WTC11 (cell line): Measurements from ENCODE around the gene SMARCD3. TPM values are rescaled to one million over a fixed set of nuclear protein-coding genes. Genes with fewer than 3 reads are reported as not detected.

Source experiments
- ATAC-seq: fragments of 200-7000 bp; cut with Tn5 transposase; 2 replicates; pipeline ENCODE4 v1.10.0; 2021; ENCODE audit warnings: mild to moderate bottlenecking, moderate library complexity
- CTCF ChIA-PET: fragments of 300-600 bp; sonication (Branson Sonifier 250); formaldehyde crosslinking; loops from one replicate; lab custom pipeline; 2021; ENCODE audit warnings: antibody characterized with exemption; lab: Charles Lee
- POLR2A ChIA-PET: fragments of 350-600 bp; sonication (Branson Sonifier 250); formaldehyde crosslinking; loops from one replicate; lab custom pipeline; 2021; ENCODE audit warnings: antibody characterized with exemption; lab: Charles Lee
- DNase-seq: peaks from one replicate; pipeline ENCODE4 v3.0.0; 2021; ENCODE audit warnings: low spot score
- H3K27ac Mint-ChIP-seq: 2 replicates; pipeline ENCODE4 v1.8.0; 2021; ENCODE audit warnings: mixed read lengths
- H3K27me3 Mint-ChIP-seq: 2 replicates; pipeline ENCODE4 v1.8.0; 2021; ENCODE audit warnings: low read depth, mild to moderate bottlenecking, moderate library complexity, mixed read lengths
- H3K36me3 Mint-ChIP-seq: 2 replicates; pipeline ENCODE4 v1.8.0; 2021; ENCODE audit warnings: mixed read lengths
- H3K4me1 Mint-ChIP-seq: 2 replicates; pipeline ENCODE4 v1.8.0; 2022; ENCODE audit warnings: mixed read lengths
- H3K4me3 Mint-ChIP-seq: 2 replicates; pipeline ENCODE4 v1.8.0; 2021; ENCODE audit warnings: mild to moderate bottlenecking, moderate library complexity, mixed read lengths
- H3K9me3 Mint-ChIP-seq: 2 replicates; pipeline ENCODE4 v1.8.0; 2021; ENCODE audit warnings: mixed read lengths
- ATF1 ChIP-seq: sonication (generic); formaldehyde crosslinking; IDR thresholded peaks from 2 replicates; pipeline ENCODE4 v1.8.1; 2023; ENCODE audit warnings: mild to moderate bottlenecking, moderate library complexity, missing genetic modification reagents
- CBFB ChIP-seq: sonication (generic); formaldehyde crosslinking; IDR thresholded peaks from 2 replicates; pipeline ENCODE4 v1.8.1; 2022; ENCODE audit warnings: mild to moderate bottlenecking, low read depth, missing genetic modification reagents
- CREM ChIP-seq: sonication (generic); formaldehyde crosslinking; IDR thresholded peaks from 2 replicates; pipeline ENCODE4 v1.8.1; 2022; ENCODE audit warnings: mild to moderate bottlenecking, missing genetic modification reagents, moderate library complexity
- ESRRA ChIP-seq: sonication (generic); formaldehyde crosslinking; IDR thresholded peaks from 2 replicates; pipeline ENCODE4 v1.8.1; 2022; ENCODE audit warnings: mild to moderate bottlenecking, missing genetic modification reagents, borderline replicate concordance
- FOXJ3 ChIP-seq: sonication (generic); formaldehyde crosslinking; IDR thresholded peaks from 2 replicates; pipeline ENCODE4 v1.9.0; 2021; ENCODE audit warnings: missing genetic modification reagents, mild to moderate bottlenecking, borderline replicate concordance
- FOXP4 ChIP-seq: sonication (generic); formaldehyde crosslinking; IDR thresholded peaks from 2 replicates; pipeline ENCODE4 v1.8.0; 2022; ENCODE audit warnings: mild to moderate bottlenecking, missing genetic modification reagents
- GABPB1 ChIP-seq: sonication (generic); formaldehyde crosslinking; IDR thresholded peaks from 2 replicates; pipeline ENCODE4 v1.8.1; 2023; ENCODE audit warnings: mild to moderate bottlenecking, missing genetic modification reagents
- KAT7 ChIP-seq: sonication (generic); formaldehyde crosslinking; IDR thresholded peaks from 2 replicates; pipeline ENCODE4 v1.8.1; 2023; ENCODE audit warnings: missing genetic modification reagents, mild to moderate bottlenecking, borderline replicate concordance
- RORB ChIP-seq: fragments of 250-450 bp; sonication (Bioruptor Pico); IDR thresholded peaks from 2 replicates; pipeline ENCODE4 v1.9.0; 2021; ENCODE audit warnings: mild to moderate bottlenecking
- SOX15 ChIP-seq: fragments of 250-450 bp; sonication (Bioruptor Pico); IDR thresholded peaks from 2 replicates; pipeline ENCODE4 v1.9.0; 2021; ENCODE audit warnings: mild to moderate bottlenecking
- TP53 ChIP-seq: sonication (generic); formaldehyde crosslinking; IDR thresholded peaks from 2 replicates; pipeline ENCODE4 v1.8.1; 2023; ENCODE audit warnings: mild to moderate bottlenecking, missing genetic modification reagents
- USF2 ChIP-seq: sonication (generic); formaldehyde crosslinking; IDR thresholded peaks from 2 replicates; pipeline ENCODE4 v1.8.1; 2023; ENCODE audit warnings: mild to moderate bottlenecking, missing genetic modification reagents, moderate library complexity
- ZNF396 ChIP-seq: fragments of 250-450 bp; sonication (Bioruptor Pico); IDR thresholded peaks from 2 replicates; pipeline ENCODE4 v1.8.0; 2021; ENCODE audit warnings: mild to moderate bottlenecking, moderate library complexity, borderline replicate concordance
- total RNA-seq: library from RNA; stranded (reverse); gene quantifications from 3 replicates; pipeline ENCODE4 v1.2.3, GENCODE V29; 2021
- TF ChIP-seq, protein P1 (sequence below): sonication (generic); formaldehyde crosslinking; IDR thresholded peaks from 2 replicates; pipeline ENCODE4 v1.8.1; 2023; ENCODE audit warnings: mild to moderate bottlenecking, missing genetic modification reagents, borderline replicate concordance
- TF ChIP-seq, protein P2 (sequence below): sonication (generic); formaldehyde crosslinking; IDR thresholded peaks from 2 replicates; pipeline ENCODE4 v1.8.1; 2022; ENCODE audit warnings: missing genetic modification reagents, borderline replicate concordance
- TF ChIP-seq, protein P3 (sequence below): sonication (generic); formaldehyde crosslinking; IDR thresholded peaks from 2 replicates; pipeline ENCODE4 v1.8.1; 2022; ENCODE audit warnings: low read depth, mild to moderate bottlenecking, moderate library complexity, missing genetic modification reagents, borderline replicate concordance
- TF ChIP-seq, protein P4 (sequence below): fragments of 250-450 bp; sonication (Bioruptor Pico); IDR thresholded peaks from 2 replicates; pipeline ENCODE4 v1.9.0; 2021; ENCODE audit warnings: mild to moderate bottlenecking
- TF ChIP-seq, protein P5 (sequence below): sonication (generic); formaldehyde crosslinking; IDR thresholded peaks from 2 replicates; pipeline ENCODE4 v1.8.1; 2023; ENCODE audit warnings: mild to moderate bottlenecking, missing genetic modification reagents, moderate library complexity

The SMARCD3 gene
- total RNA-seq, 1 experiment from 2014 or later = 5.9 TPM

- no peak overlapping the region for H3K4me3 Mint-ChIP-seq
- ATAC-seq (no peak), DNase-seq (no peak)
- H3K9me3 Mint-ChIP-seq = peaks cover 4% of the 10 kb centered on the region
- ChIA-PET CTCF (interaction anchor here (0.7 to 1.5 kb wide), 4 partner anchors 11 to 64 kb away, joined by 3 to 4 read pairs (median 4); partner anchors contain the start of gene ABCF2), POLR2A (no interaction called here)
- H3K4me1 Mint-ChIP-seq = no peaks in the 10 kb centered on the region
- no peak for TF ChIP-seq ESRRA (CRISPR knock-in tag)
- TF ChIP-seq, protein P1, sequence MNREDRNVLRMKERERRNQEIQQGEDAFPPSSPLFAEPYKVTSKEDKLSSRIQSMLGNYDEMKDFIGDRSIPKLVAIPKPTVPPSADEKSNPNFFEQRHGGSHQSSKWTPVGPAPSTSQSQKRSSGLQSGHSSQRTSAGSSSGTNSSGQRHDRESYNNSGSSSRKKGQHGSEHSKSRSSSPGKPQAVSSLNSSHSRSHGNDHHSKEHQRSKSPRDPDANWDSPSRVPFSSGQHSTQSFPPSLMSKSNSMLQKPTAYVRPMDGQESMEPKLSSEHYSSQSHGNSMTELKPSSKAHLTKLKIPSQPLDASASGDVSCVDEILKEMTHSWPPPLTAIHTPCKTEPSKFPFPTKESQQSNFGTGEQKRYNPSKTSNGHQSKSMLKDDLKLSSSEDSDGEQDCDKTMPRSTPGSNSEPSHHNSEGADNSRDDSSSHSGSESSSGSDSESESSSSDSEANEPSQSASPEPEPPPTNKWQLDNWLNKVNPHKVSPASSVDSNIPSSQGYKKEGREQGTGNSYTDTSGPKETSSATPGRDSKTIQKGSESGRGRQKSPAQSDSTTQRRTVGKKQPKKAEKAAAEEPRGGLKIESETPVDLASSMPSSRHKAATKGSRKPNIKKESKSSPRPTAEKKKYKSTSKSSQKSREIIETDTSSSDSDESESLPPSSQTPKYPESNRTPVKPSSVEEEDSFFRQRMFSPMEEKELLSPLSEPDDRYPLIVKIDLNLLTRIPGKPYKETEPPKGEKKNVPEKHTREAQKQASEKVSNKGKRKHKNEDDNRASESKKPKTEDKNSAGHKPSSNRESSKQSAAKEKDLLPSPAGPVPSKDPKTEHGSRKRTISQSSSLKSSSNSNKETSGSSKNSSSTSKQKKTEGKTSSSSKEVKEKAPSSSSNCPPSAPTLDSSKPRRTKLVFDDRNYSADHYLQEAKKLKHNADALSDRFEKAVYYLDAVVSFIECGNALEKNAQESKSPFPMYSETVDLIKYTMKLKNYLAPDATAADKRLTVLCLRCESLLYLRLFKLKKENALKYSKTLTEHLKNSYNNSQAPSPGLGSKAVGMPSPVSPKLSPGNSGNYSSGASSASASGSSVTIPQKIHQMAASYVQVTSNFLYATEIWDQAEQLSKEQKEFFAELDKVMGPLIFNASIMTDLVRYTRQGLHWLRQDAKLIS (CRISPR knock-in tag) = no peak
- no peak for TF ChIP-seq SOX15 (CRISPR knock-in tag)
- TF ChIP-seq CBFB = no peak
- no peak for TF ChIP-seq ATF1 (CRISPR knock-in tag)
- TF ChIP-seq KAT7 (CRISPR knock-in tag) = no peak
- TF ChIP-seq CREM (CRISPR knock-in tag) = no peak
- no peak for TF ChIP-seq TP53 (CRISPR knock-in tag)
- no peak overlapping the region for H3K27ac Mint-ChIP-seq
- H3K27me3 Mint-ChIP-seq = peaks cover 16% of the 10 kb centered on the region
- H3K36me3 Mint-ChIP-seq = 0 out of 2 replicates have a peak, but pooled peaks cover under 1% of the 10 kb centered on the region
Measured at GRCh38 chr7:151291206-151291605, 42.7 kb upstream of the SMARCD3 start.

DNA sequence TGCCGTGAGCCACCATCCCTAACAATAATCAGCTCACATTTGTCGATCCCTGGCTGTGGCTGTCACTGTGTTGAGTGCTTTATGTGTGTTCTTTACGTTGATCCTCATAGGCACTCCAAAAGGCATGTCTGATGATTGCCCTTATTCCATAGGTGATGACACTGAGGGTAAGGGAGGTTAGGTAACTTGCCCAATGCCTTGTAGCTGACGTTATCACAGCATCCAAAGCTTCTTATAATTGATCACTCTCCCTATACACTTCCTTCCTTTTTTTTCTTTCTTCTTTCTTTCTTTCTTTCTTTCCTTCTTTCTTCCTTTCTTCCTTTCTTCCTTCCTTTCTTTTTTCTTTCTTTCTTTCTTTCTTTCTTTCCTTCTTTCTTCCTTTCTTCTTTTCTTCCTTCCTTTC lies 41.9 kb upstream of the SMARCD3 start:
- Mint-ChIP-seq H3K36me3 (no peaks in the 10 kb centered on the region), H3K27me3 (peaks cover 17% of the 10 kb centered on the region), H3K4me1 (no peaks in the 10 kb centered on the region)
- TF ChIP-seq FOXP4 (CRISPR knock-in tag) (no peak), TP53 (CRISPR knock-in tag) (no peak), RORB (CRISPR knock-in tag) (no peak)
- TF ChIP-seq, protein P2, sequence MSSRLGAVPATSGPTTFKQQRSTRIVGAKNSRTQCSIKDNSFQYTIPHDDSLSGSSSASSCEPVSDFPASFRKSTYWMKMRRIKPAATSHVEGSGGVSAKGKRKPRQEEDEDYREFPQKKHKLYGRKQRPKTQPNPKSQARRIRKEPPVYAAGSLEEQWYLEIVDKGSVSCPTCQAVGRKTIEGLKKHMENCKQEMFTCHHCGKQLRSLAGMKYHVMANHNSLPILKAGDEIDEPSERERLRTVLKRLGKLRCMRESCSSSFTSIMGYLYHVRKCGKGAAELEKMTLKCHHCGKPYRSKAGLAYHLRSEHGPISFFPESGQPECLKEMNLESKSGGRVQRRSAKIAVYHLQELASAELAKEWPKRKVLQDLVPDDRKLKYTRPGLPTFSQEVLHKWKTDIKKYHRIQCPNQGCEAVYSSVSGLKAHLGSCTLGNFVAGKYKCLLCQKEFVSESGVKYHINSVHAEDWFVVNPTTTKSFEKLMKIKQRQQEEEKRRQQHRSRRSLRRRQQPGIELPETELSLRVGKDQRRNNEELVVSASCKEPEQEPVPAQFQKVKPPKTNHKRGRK = 0 out of 2 replicates have a peak, but pooled peaks have one; percentile 39
- TF ChIP-seq, protein P3, sequence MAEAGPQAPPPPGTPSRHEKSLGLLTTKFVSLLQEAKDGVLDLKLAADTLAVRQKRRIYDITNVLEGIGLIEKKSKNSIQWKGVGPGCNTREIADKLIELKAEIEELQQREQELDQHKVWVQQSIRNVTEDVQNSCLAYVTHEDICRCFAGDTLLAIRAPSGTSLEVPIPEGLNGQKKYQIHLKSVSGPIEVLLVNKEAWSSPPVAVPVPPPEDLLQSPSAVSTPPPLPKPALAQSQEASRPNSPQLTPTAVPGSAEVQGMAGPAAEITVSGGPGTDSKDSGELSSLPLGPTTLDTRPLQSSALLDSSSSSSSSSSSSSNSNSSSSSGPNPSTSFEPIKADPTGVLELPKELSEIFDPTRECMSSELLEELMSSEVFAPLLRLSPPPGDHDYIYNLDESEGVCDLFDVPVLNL (CRISPR knock-in tag) = no peak
- TF ChIP-seq, all 79 proteins: peak for 1
- H3K4me3 Mint-ChIP-seq = no peak overlapping the region
- POLR2A ChIA-PET = no interaction called here
- DNase-seq (no peak), ATAC-seq (no peak)
- no peak overlapping the region for H3K27ac Mint-ChIP-seq
- H3K9me3 Mint-ChIP-seq = no peaks in the 10 kb centered on the region; the same call in 1 of the 2 replicates
- CTCF ChIA-PET = interaction anchor here (1.0 to 1.4 kb wide), 2 partner anchors 40 to 44 kb away, joined by 3 to 4 read pairs; no protein-coding TSS in a partner anchor

DNA sequence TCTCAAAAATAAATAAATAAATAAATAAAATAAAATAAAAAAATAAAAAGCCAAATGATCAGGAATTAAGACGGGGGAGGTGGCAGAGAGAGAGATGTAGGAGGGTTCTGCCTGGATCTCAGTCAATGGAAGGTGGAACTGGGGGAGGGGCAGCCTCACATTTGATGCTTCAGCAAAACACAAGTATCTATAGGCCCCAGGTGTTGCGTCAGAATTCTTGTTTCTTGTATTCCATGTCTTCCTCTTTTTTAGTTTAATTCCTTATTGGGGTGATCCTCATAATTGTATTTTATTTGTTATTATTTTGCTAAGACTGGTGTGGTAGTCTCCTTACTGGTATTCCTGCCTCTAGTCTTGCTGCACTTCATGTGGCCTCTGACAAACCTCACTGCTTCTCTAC lies 41.4 kb upstream of the SMARCD3 start:
- ATAC-seq = no peak
- H3K27ac Mint-ChIP-seq = no peak overlapping the region
- no peak for DNase-seq
- no peak overlapping the region for H3K4me3 Mint-ChIP-seq
- ChIA-PET POLR2A (no interaction called here), CTCF (interaction anchor here (1.0 to 1.4 kb wide), 2 partner anchors 39 to 44 kb away, joined by 3 to 4 read pairs; no protein-coding TSS in a partner anchor)
- H3K9me3 Mint-ChIP-seq = no peaks in the 10 kb centered on the region; the same call in 1 of the 2 replicates
- no peaks in the 10 kb centered on the region for H3K36me3 Mint-ChIP-seq
- H3K27me3 Mint-ChIP-seq = peaks cover 15% of the 10 kb centered on the region
- no peaks in the 10 kb centered on the region for H3K4me1 Mint-ChIP-seq
- TF ChIP-seq FOXJ3 (CRISPR knock-in tag) (no peak), GABPB1 (CRISPR knock-in tag) (no peak), USF2 (CRISPR knock-in tag) (no peak), ZNF396 (CRISPR knock-in tag) (no peak)
- TF ChIP-seq, protein P4, sequence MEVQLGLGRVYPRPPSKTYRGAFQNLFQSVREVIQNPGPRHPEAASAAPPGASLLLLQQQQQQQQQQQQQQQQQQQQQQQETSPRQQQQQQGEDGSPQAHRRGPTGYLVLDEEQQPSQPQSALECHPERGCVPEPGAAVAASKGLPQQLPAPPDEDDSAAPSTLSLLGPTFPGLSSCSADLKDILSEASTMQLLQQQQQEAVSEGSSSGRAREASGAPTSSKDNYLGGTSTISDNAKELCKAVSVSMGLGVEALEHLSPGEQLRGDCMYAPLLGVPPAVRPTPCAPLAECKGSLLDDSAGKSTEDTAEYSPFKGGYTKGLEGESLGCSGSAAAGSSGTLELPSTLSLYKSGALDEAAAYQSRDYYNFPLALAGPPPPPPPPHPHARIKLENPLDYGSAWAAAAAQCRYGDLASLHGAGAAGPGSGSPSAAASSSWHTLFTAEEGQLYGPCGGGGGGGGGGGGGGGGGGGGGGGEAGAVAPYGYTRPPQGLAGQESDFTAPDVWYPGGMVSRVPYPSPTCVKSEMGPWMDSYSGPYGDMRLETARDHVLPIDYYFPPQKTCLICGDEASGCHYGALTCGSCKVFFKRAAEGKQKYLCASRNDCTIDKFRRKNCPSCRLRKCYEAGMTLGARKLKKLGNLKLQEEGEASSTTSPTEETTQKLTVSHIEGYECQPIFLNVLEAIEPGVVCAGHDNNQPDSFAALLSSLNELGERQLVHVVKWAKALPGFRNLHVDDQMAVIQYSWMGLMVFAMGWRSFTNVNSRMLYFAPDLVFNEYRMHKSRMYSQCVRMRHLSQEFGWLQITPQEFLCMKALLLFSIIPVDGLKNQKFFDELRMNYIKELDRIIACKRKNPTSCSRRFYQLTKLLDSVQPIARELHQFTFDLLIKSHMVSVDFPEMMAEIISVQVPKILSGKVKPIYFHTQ (CRISPR knock-in tag) = no peak
- TF ChIP-seq, protein P5, sequence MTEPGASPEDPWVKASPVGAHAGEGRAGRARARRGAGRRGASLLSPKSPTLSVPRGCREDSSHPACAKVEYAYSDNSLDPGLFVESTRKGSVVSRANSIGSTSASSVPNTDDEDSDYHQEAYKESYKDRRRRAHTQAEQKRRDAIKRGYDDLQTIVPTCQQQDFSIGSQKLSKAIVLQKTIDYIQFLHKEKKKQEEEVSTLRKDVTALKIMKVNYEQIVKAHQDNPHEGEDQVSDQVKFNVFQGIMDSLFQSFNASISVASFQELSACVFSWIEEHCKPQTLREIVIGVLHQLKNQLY (CRISPR knock-in tag) = no peak
